Left ventricle myocardium inferior (tissue), 1 donor: ENCODE results near the gene NDOR1. TPM values are rescaled to one million over a fixed set of nuclear protein-coding genes. Genes with fewer than 3 reads are reported as not detected.
"Not testable (repeated sequence)": the region's sequence is repeated elsewhere in the genome, so short reads cannot be mapped to it uniquely, and the experiment has no call there.

Experiments used
- DNase-seq: peaks from one replicate; pipeline ENCODE4 v3.0.0-alpha.2; 2020
- H3K27ac ChIP-seq: fragments of 200-600 bp; replicated peaks from 2 replicates; pipeline ENCODE4 v1.8.0; 2021
- H3K27me3 ChIP-seq: fragments of 200-600 bp; 2 replicates; pipeline ENCODE4 v1.8.0; 2021; ENCODE audit warnings: low read depth
- H3K36me3 ChIP-seq: fragments of 200-600 bp; 2 replicates; pipeline ENCODE4 v1.8.0; 2021
- H3K4me1 ChIP-seq: fragments of 200-600 bp; 2 replicates; pipeline ENCODE4 v1.8.0; 2021
- H3K4me3 ChIP-seq: fragments of 200-600 bp; 2 replicates; pipeline ENCODE4 v1.8.0; 2021; ENCODE audit warnings: mild to moderate bottlenecking, moderate library complexity
- H3K9me3 ChIP-seq: fragments of 200-600 bp; replicated peaks from 2 replicates; pipeline ENCODE4 v1.8.0; 2021
- CTCF ChIP-seq: fragments of 200-600 bp; IDR thresholded peaks from 2 replicates; pipeline ENCODE4 v1.8.0; 2021; ENCODE audit warnings: antibody characterized with exemption, mild to moderate bottlenecking, borderline replicate concordance
- intact Hi-C: fragments of 100-400 bp; cut with micrococcal nuclease; formaldehyde crosslinking; loops from one replicate; pipeline ENCODE4 v1.11.0; 2022
- total RNA-seq: library from RNA; stranded (reverse); fragmentation: NEBNext Ultra II Directional; extraction: Animal tissue kit (Norgen Biotek cat#: 25700); gene quantifications from one replicate; pipeline ENCODE4 v1.2.1, GENCODE V29; 2021
- donor health status: DM: no; HTN: yes; CAD: no; lungs with severe emphysema.

Gene NDOR1
- total RNA-seq, 1 donor from 2014 or later, result 6.5 TPM

- H3K9me3 ChIP-seq, H3K4me3 ChIP-seq, DNase-seq, H3K27me3 ChIP-seq, intact Hi-C loops, H3K27ac ChIP-seq: not testable (repeated sequence)
- peak; percentile 70 for TF ChIP-seq CTCF
- H3K36me3 ChIP-seq, result peaks cover 63% of the 10 kb centered on the region
- peaks cover 29% of the 10 kb centered on the region for H3K4me1 ChIP-seq
Observed at GRCh38 chr9:137262173-137262908, 56.8 kb downstream of the NDOR1 start.

- no peaks in the 10 kb centered on the region for H3K27me3 ChIP-seq
- intact Hi-C loops, result no loop called here
- H3K4me1 ChIP-seq, result peaks cover 35% of the 10 kb centered on the region
- no peaks in the 10 kb centered on the region for H3K9me3 ChIP-seq
- H3K36me3 ChIP-seq, result peaks cover 65% of the 10 kb centered on the region
- no peak for TF ChIP-seq CTCF
- H3K4me3 ChIP-seq, result no peak overlapping the region
- DNase-seq, result no peak
- H3K27ac ChIP-seq, result no peak overlapping the region
Observed at GRCh38 chr9:137262909-137263285, 57.4 kb downstream of the NDOR1 start.

- H3K27ac ChIP-seq, result no peak overlapping the region
- no peaks in the 10 kb centered on the region for H3K27me3 ChIP-seq
- H3K9me3 ChIP-seq, result no peaks in the 10 kb centered on the region
- no peak for TF ChIP-seq CTCF
- intact Hi-C loops, result no loop called here
- H3K4me3 ChIP-seq, result no peak overlapping the region
- DNase-seq, result no peak
- H3K4me1 ChIP-seq, result peaks cover 41% of the 10 kb centered on the region
- peaks cover 59% of the 10 kb centered on the region for H3K36me3 ChIP-seq
Observed at GRCh38 chr9:137263506-137263905, 58.0 kb downstream of the NDOR1 start.

- peaks cover 54% of the 10 kb centered on the region for H3K36me3 ChIP-seq
- peaks cover 43% of the 10 kb centered on the region for H3K4me1 ChIP-seq
- no peak for DNase-seq
Observed at GRCh38 chr9:137264067-137264466, 58.6 kb downstream of the NDOR1 start.

GRCh38 chr9:137265496-137266161 lies 60.1 kb downstream of the NDOR1 start:
- intact Hi-C loops, result no loop called here
- H3K36me3 ChIP-seq, result peaks cover 57% of the 10 kb centered on the region
- no peak for TF ChIP-seq CTCF
- no peak for DNase-seq
- no peaks in the 10 kb centered on the region for H3K9me3 ChIP-seq
- H3K4me3 ChIP-seq, result no peak overlapping the region
- H3K27ac ChIP-seq, result no peak overlapping the region
- H3K4me1 ChIP-seq, result peaks cover 57% of the 10 kb centered on the region
- H3K27me3 ChIP-seq, result no peaks in the 10 kb centered on the region

More at GRCh38 chr9:137264067-137264466, 58.6 kb downstream of the NDOR1 start:
- TF ChIP-seq CTCF, result no peak
- no peaks in the 10 kb centered on the region for H3K27me3 ChIP-seq
- intact Hi-C loops, result no loop called here
- H3K27ac ChIP-seq, result no peak overlapping the region
- H3K9me3 ChIP-seq, result no peaks in the 10 kb centered on the region
- no peak overlapping the region for H3K4me3 ChIP-seq
